H1 (cell line): ENCODE data around the gene NDUFS7. TPM values are rescaled to one million over a fixed set of nuclear protein-coding genes. Genes with fewer than 3 reads are reported as not detected.

Experiments
- CTCF ChIA-PET: fragments of 300-600 bp; sonication (Branson Sonifier 250); formaldehyde crosslinking; loops from one replicate; lab custom pipeline; 2021; ENCODE audit not compliant: partially characterized antibody; lab: Charles Lee
- POLR2A ChIA-PET: fragments of 300-600 bp; sonication (Branson Sonifier 250); formaldehyde crosslinking; loops from one replicate; lab custom pipeline; 2021; ENCODE audit warnings: inconsistent platforms; ENCODE audit not compliant: partially characterized antibody; lab: Charles Lee
- DNase-seq, 2 experiments: peaks; one replicate each; pipeline versions ENCODE4 v3.0.0 to v3.0.0-alpha.2; 2010 to 2022; ENCODE audit warnings: low spot score in 2 of 2, low read depth in 1 of 2, mixed read lengths in 1 of 2
- FAIRE-seq: peaks from 2 replicates; lab custom pipeline; 2011; peaks lifted over from hg19 to GRCh38; lab: Jason Lieb, UNC
- H2AFZ ChIP-seq: 2 replicates; pipeline ENCODE4 v1.8.1; 2012; ENCODE audit warnings: low read length, inconsistent platforms
- H2AK5ac ChIP-seq: 2 replicates; pipeline ENCODE4 v1.6.1; 2013; ENCODE audit warnings: low read depth, low read length
- H2BK120ac ChIP-seq: replicated peaks from 2 replicates; pipeline ENCODE3; 2013; ENCODE audit warnings: low read depth, low read length, inconsistent platforms
- H2BK12ac ChIP-seq: 2 replicates; pipeline ENCODE4 v1.6.1; 2013; ENCODE audit warnings: low read depth, low read length
- H2BK15ac ChIP-seq: 2 replicates; pipeline ENCODE4 v1.6.1; 2013; ENCODE audit warnings: low read length
- H2BK20ac ChIP-seq: 2 replicates; pipeline ENCODE4 v1.6.1; 2013; ENCODE audit warnings: low read length
- H2BK5ac ChIP-seq: 2 replicates; pipeline ENCODE4 v1.6.1; 2013; ENCODE audit warnings: low read depth, low read length
- H3K14ac ChIP-seq: 2 replicates; pipeline ENCODE4 v1.6.1; 2013; ENCODE audit warnings: inconsistent platforms; ENCODE audit not compliant: insufficient read length
- H3K18ac ChIP-seq: 2 replicates; pipeline ENCODE4 v1.6.1; 2013; ENCODE audit warnings: low read length; ENCODE audit errors: extremely low read depth
- H3K23ac ChIP-seq: 2 replicates; pipeline ENCODE4 v1.6.1; 2013; ENCODE audit warnings: inconsistent platforms; ENCODE audit not compliant: insufficient read length
- H3K23me2 ChIP-seq: 2 replicates; pipeline ENCODE4 v1.6.1; 2013; ENCODE audit warnings: low read depth, low read length
- H3K27ac ChIP-seq: 2 replicates; pipeline ENCODE4 v1.6.1; 2011; ENCODE audit warnings: low read depth, low read length, inconsistent platforms
- H3K27me3 ChIP-seq, 4 experiments: replicated peaks in 1 of 4; 1 replicate in 1 of 4; 2 replicates in 3 of 4; pipeline versions ENCODE4 v1.6.1 to v1.8.1; 2011 to 2013; ENCODE audit warnings: low read length in 3 of 4, mild to moderate bottlenecking in 3 of 4, inconsistent platforms in 2 of 4, mixed read lengths in 2 of 4, moderate library complexity in 1 of 4; ENCODE audit not compliant: control insufficient read depth in 3 of 4, insufficient read depth in 3 of 4; ENCODE audit errors: extremely low read depth in 1 of 4
- H3K36me3 ChIP-seq, 4 experiments: 2 replicates each; pipeline versions ENCODE4 v1.6.1 to v1.8.1; 2011 to 2013; ENCODE audit warnings: mild to moderate bottlenecking in 4 of 4, low read length in 3 of 4, moderate library complexity in 2 of 4, control low read depth in 1 of 4, inconsistent platforms in 1 of 4; ENCODE audit not compliant: insufficient read depth in 4 of 4, control insufficient read depth in 2 of 4
- H3K4ac ChIP-seq: replicated peaks from 2 replicates; pipeline ENCODE3; 2013; ENCODE audit warnings: low read length, low read depth, mixed read lengths, inconsistent platforms; ENCODE audit not compliant: insufficient read length
- H3K4me1 ChIP-seq, 4 experiments: replicated peaks in 1 of 4; 1 replicate in 1 of 4; 2 replicates in 3 of 4; pipeline versions ENCODE4 v1.6.1 to v1.8.1; 2011 to 2013; ENCODE audit warnings: low read length in 3 of 4, inconsistent platforms in 2 of 4, mixed read lengths in 1 of 4; ENCODE audit not compliant: insufficient read depth in 4 of 4, control insufficient read depth in 3 of 4
- H3K4me2 ChIP-seq, 2 experiments: 2 replicates each; pipeline versions ENCODE4 v1.6.1 to v1.8.1; 2011 to 2013; ENCODE audit warnings: low read depth in 2 of 2, low read length in 2 of 2, control low read depth in 1 of 2, inconsistent platforms in 1 of 2, mild to moderate bottlenecking in 1 of 2; ENCODE audit not compliant: insufficient read depth in 1 of 2
- H3K4me3 ChIP-seq, 4 experiments: fragments of 200-600, 300-600 bp in 1 of 4; sonication (generic), shearing (Covaris generic), sonication (Bioruptor Twin) in 1 of 4; 2 replicates each; pipeline versions ENCODE4 v1.5.1 to v1.8.1; 2011 to 2016; ENCODE audit warnings: low read length in 4 of 4, low read depth in 3 of 4, control low read depth in 2 of 4, inconsistent platforms in 2 of 4, mild to moderate bottlenecking in 2 of 4, mixed read lengths in 1 of 4, moderate library complexity in 1 of 4; ENCODE audit not compliant: insufficient read depth in 2 of 4; ENCODE audit errors: extremely low read depth in 1 of 4
- H3K56ac ChIP-seq: replicated peaks from 2 replicates; pipeline ENCODE3; 2013; ENCODE audit warnings: low read depth, mild to moderate bottlenecking, mixed read lengths, low read length, inconsistent platforms; ENCODE audit not compliant: insufficient read length
- H3K79me1 ChIP-seq: 2 replicates; pipeline ENCODE4 v1.6.1; 2013; ENCODE audit warnings: low read depth, low read length, control low read depth
- H3K79me2 ChIP-seq, 2 experiments: 2 replicates each; pipeline versions ENCODE4 v1.6.1 to v1.8.1; 2012 to 2013; ENCODE audit warnings: low read length in 2 of 2, mild to moderate bottlenecking in 2 of 2, inconsistent platforms in 1 of 2; ENCODE audit not compliant: insufficient read depth in 2 of 2, control insufficient read depth in 1 of 2
- H3K9ac ChIP-seq, 4 experiments: replicated peaks in 1 of 4; 1 replicate in 1 of 4; 2 replicates in 3 of 4; pipeline versions ENCODE4 v1.6.1 to v1.8.1; 2011 to 2013; ENCODE audit warnings: low read depth in 3 of 4, low read length in 3 of 4, control low read depth in 2 of 4, mild to moderate bottlenecking in 2 of 4, moderate library complexity in 2 of 4, inconsistent platforms in 1 of 4; ENCODE audit errors: extremely low read depth in 1 of 4
- H3K9me3 ChIP-seq, 2 experiments: 2 replicates each; pipeline versions ENCODE4 v1.6.1 to v1.8.1; 2012 to 2013; ENCODE audit warnings: mild to moderate bottlenecking in 2 of 2, moderate library complexity in 2 of 2, control low read depth in 1 of 2, inconsistent platforms in 1 of 2, low read depth in 1 of 2, low read length in 1 of 2, mixed read lengths in 1 of 2; ENCODE audit not compliant: insufficient read depth in 2 of 2
- H4K20me1 ChIP-seq, 2 experiments: replicated peaks in 1 of 2; 2 replicates each; pipeline versions ENCODE3 to v1.8.1; 2011 to 2013; ENCODE audit warnings: inconsistent platforms in 2 of 2, low read length in 2 of 2, mild to moderate bottlenecking in 1 of 2; ENCODE audit not compliant: insufficient read depth in 2 of 2, control insufficient read depth in 1 of 2
- H4K5ac ChIP-seq: 2 replicates; pipeline ENCODE4 v1.6.1; 2013; ENCODE audit warnings: low read length, low read depth, mixed read lengths, inconsistent platforms; ENCODE audit not compliant: insufficient read length
- H4K8ac ChIP-seq: 2 replicates; pipeline ENCODE4 v1.8.0; 2013; ENCODE audit warnings: mild to moderate bottlenecking, moderate library complexity, low read length, inconsistent platforms; ENCODE audit not compliant: insufficient read depth; ENCODE audit errors: extremely low read depth
- H4K91ac ChIP-seq: replicated peaks from 2 replicates; pipeline ENCODE3; 2013; ENCODE audit warnings: low read length, mixed read lengths, inconsistent platforms; ENCODE audit not compliant: insufficient read length
- CTBP2 ChIP-seq: IDR thresholded peaks from 2 replicates; pipeline ENCODE4 v1.7.0; 2011; ENCODE audit warnings: borderline replicate concordance, mild to moderate bottlenecking, moderate library complexity, mixed read lengths, low read length; ENCODE audit not compliant: insufficient read depth, insufficient read length
- RFX5 ChIP-seq: IDR thresholded peaks from 2 replicates; pipeline ENCODE4 v1.6.1; 2011; ENCODE audit warnings: low read depth, low read length, improper control_type of control experiment, borderline replicate concordance
- WGBS, 2 experiments: shearing (Covaris generic) in 1 of 2; methylation state at CpG; one replicate each; pipeline versions ENCODE4 v1.1.6 to v1.1.7; 2013 to 2015; ENCODE audit warnings: low lambda C conversion rate in 2 of 2, mixed read lengths in 2 of 2, inconsistent platforms in 1 of 2, low coverage in 1 of 2, missing lambda C conversion rate in 1 of 2; ENCODE audit not compliant: insufficient replicate concordance in 2 of 2, insufficient coverage in 1 of 2, insufficient read length in 1 of 2; ENCODE audit errors: extremely low coverage in 1 of 2, missing lambda C conversion rate in 1 of 2; 5-methylcytosine and 5-hydroxymethylcytosine counted together
- polyA plus RNA-seq, 7 experiments: library from polyadenylated mRNA; depleted of rRNA in 3 of 7; stranded (reverse) in 5 of 7; unstranded in 2 of 7; fragments of >200 nt in 5 of 7; fragments of 200-250 nt in 2 of 7; gene quantifications; 1 replicate in 5 of 7; 2 replicates in 1 of 7; 4 replicates in 1 of 7; pipeline versions ENCODE4 v1.2.1 to v1.2.3, GENCODE V29; 2011 to 2013; ENCODE audit warnings: missing spikeins in 2 of 7, mixed read lengths in 2 of 7
- total RNA-seq: library from RNA; stranded (reverse); fragmentation: NEBNext Ultra II Directional; extraction: Animal tissue kit (Norgen Biotek cat#: 25700); gene quantifications from 2 replicates; pipeline ENCODE4 v1.2.1, GENCODE V29; 2021

NDUFS7 gene
- total and polyA plus RNA-seq, 2 of the 8 experiments (the other 6 are each of a cell fraction or from before 2014, with no cell fraction given): 78.1 to 309 TPM

DNA sequence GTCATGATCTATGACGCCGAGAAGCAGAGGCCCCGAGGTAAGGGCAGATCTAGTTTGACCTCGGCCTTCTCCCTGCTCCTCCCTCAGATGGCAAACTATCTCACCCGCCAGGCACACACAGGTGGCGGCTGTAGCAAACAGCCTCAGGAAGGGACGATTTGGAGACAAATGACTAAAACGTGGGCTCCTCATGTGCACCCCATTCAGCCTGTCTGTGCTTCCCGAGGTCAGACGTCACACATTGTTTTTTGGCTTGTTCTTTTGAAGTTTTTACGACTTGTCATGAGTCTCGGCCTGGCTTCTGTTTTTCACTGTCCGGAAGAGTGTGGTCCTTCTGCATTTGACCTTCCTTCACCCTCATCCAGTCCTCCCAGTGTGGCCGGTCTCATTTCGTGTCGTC, 38.7 kb downstream of the NDUFS7 start:
- H4K91ac ChIP-seq: no peak overlapping the region
- no peak for TF ChIP-seq CTBP2
- no peak for TF ChIP-seq RFX5

More for the DNA sequence above, 38.7 kb downstream of the NDUFS7 start:
- Histone ChIP-seq H2AFZ (no peak overlapping the region), H4K5ac (no peak overlapping the region), H2AK5ac (no peak overlapping the region), H2BK15ac (no peak overlapping the region), H3K79me1 (peaks cover 22% of the 10 kb centered on the region), H4K20me1 (peaks cover 45 to 55% of the 10 kb centered on the region in 2 experiments), H3K27ac (no peak overlapping the region), H3K79me2 (peaks cover 10 to 82% of the 10 kb centered on the region in 2 experiments), H3K23ac (no peak overlapping the region), H3K4me3 (no peak overlapping the region), H4K8ac (no peak overlapping the region; the same call in 1 of the 2 replicates), H3K36me3 (peaks cover 35 to 92% (median 69%) of the 10 kb centered on the region in 4 experiments), H2BK120ac (no peak overlapping the region), H3K14ac (no peak overlapping the region), H3K23me2 (no peaks in the 10 kb centered on the region), H3K18ac (no peak overlapping the region), H3K56ac (no peak overlapping the region), H3K9ac (no peak overlapping the region), H3K4me1 (peaks cover 0 to 6% (median under 1%) of the 10 kb centered on the region in 4 experiments; a peak in 2 of 7 replicates), H2BK5ac (no peak overlapping the region), H3K9me3 (no peaks in the 10 kb centered on the region), H3K4me2 (no peak overlapping the region), H3K27me3 (no peaks in the 10 kb centered on the region), H2BK12ac (no peak overlapping the region), H2BK20ac (no peak overlapping the region), H3K4ac (no peak overlapping the region)
- FAIRE-seq (no peak), DNase-seq (no peak)
- WGBS, 2 experiments: 89% methylated on average over 16 of the region's 16 CpGs; no CpG with 5 or more reads in 1 of the 2 experiments
- CTCF ChIA-PET: interaction anchor here (0.6 to 1.6 kb wide), 5 partner anchors 8 to 102 kb away, joined by 3 to 4 read pairs (median 4); no protein-coding TSS in a partner anchor
- POLR2A ChIA-PET: interaction anchor here (0.7 to 2.6 kb wide), 11 partner anchors 10 to 151 kb away, joined by 3 to 12 read pairs (median 4); no protein-coding TSS in a partner anchor
